Measurements from ENCODE around the gene RMND5A.

The RMND5A gene

DNA sequence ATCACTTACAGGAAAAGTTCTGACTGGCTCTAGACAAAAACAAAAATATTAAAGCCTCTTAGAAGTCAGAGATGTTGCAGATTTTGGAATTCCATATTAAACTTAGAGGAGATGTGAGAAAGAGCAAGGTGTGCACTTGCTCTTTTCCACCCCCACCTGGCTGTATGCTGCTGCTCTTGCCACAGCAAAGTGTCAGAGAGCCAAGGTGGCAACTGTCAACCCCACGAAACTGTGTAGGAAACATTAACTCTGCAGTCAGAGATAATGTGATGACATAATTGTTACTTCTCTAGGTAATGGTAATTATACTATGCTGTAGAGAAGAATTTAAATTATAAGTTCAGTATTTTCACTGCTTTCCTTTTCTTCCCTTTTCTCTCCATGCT is 45.2 kb downstream of the RMND5A start:
- H3K4me3 ChIP-seq (ENCODE audit: low read depth, low read length), result no peak overlapping the region
- TF ChIP-seq, protein P1, sequence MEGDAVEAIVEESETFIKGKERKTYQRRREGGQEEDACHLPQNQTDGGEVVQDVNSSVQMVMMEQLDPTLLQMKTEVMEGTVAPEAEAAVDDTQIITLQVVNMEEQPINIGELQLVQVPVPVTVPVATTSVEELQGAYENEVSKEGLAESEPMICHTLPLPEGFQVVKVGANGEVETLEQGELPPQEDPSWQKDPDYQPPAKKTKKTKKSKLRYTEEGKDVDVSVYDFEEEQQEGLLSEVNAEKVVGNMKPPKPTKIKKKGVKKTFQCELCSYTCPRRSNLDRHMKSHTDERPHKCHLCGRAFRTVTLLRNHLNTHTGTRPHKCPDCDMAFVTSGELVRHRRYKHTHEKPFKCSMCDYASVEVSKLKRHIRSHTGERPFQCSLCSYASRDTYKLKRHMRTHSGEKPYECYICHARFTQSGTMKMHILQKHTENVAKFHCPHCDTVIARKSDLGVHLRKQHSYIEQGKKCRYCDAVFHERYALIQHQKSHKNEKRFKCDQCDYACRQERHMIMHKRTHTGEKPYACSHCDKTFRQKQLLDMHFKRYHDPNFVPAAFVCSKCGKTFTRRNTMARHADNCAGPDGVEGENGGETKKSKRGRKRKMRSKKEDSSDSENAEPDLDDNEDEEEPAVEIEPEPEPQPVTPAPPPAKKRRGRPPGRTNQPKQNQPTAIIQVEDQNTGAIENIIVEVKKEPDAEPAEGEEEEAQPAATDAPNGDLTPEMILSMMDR (IDR thresholded peaks at IDR 0.05; ENCODE audit: control insufficient read depth, extremely low read depth, insufficient read depth), result no peak
- no peak for DNase-seq (ENCODE audit: low read depth)

DNA sequence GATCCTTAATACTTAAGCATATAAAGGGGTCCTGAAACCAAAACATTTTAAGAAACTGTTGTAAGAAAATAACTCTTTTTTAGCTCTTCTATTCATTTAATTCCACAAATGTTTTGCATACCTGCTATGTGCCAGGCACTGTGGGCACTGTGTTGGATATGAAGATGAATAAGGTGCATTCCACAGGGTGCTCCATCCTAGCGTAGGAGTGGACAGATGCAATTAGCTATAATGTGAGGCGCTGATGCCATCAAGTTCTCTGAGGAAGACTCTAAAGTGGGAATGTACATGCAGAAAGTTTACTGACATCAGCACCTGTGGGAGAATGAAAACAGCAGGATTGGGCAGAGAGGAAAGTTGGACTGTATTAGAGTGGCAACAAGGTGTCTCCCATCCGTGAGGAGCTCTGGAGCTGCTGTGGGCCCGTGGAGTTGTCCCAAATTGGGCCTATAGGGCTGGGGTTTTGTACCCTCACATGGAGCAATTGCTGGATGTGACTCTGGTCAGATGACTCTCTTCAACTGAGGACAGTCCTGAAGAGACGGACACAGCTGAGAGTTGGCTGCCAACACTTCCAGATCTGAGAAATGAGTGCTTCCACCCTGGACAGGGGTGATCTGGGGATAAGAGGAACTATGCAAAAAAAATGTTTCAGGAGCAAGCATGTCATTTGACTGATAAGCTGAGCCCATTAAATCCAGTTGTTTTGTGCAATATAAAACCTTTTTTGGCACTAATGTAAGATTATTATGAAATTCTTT is 48.3 kb downstream of the RMND5A start:
- TF ChIP-seq, protein P1 (IDR thresholded peaks at IDR 0.05; ENCODE audit: control insufficient read depth, extremely low read depth, insufficient read depth), result no peak
- no peak overlapping the region for H3K4me3 ChIP-seq (ENCODE audit: low read depth, low read length)
- no peak for DNase-seq (ENCODE audit: low read depth)

DNA sequence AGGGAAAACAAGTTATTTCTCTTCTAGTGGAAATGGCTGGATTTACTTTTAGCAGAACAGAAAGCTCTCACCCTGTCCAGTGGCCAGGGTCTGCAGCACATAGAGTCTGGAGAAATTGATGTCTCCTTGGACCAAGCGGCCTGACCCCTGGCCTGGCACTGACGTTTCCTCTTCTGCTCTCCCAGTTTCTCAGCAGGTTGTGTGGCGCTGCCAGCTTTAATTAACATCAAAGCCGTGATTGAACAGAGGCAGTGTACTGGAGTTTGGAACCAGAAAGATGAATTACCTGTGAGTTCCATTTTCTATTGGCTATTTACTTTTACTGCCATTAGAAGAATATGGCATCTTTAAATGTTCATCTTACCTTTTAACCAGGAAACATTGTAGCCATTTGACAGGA is 49.7 kb downstream of the RMND5A start:
- no peak overlapping the region for H3K4me3 ChIP-seq (ENCODE audit: low read depth, low read length)
- no peak for DNase-seq (ENCODE audit: low read depth)
- TF ChIP-seq, protein P1 (IDR thresholded peaks at IDR 0.05; ENCODE audit: control insufficient read depth, extremely low read depth, insufficient read depth), result no peak

DNA sequence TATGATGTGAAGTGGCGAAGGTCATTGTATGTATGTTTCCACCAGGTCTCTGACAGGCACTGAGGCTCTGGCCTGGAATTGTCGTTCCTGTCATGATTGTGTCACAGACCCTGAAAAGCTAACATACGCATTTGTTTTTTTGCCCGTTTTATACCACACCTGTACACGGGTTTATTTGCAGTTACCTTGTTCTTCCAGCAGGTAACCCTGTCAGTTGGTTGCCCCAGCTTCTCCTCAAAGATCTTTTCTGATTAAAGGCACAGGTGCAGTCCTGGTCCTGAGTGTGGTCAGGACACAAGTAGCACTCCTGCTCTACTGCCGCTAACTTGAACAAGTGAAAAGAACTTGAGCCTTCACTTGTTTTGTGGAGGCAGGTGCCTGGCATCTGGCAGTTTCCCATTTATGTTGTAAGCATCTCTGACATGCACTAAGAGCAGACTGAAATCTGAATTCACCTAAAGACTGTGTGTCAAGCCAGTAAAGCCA is 50.8 kb downstream of the RMND5A start:
- TF ChIP-seq, protein P1 (IDR thresholded peaks at IDR 0.05; ENCODE audit: control insufficient read depth, extremely low read depth, insufficient read depth), result no peak
- no peak for DNase-seq (ENCODE audit: low read depth)
- no peak overlapping the region for H3K4me3 ChIP-seq (ENCODE audit: low read depth, low read length)

DNA sequence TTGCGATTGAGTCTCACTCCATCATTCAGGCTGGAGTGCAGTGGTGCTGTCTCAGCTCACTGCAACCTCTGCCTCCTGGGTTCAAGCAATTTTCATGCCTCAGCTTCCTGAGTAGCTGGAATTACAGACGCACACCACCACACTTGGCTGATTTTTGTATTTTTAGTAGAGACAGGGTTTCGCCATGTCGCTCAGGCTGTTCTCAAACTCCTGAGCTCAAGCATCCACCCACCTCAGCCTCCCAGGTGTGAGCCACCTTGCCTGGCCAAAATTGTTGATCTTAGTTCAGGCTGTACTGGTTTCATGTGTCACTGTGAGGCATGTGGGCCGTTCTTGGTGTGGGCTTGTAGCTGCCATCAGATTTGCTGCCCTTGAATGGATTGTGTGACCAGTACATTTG is 52.5 kb downstream of the RMND5A start:
- H3K4me3 ChIP-seq (ENCODE audit: low read depth, low read length), result no peak overlapping the region
- TF ChIP-seq, protein P1 (IDR thresholded peaks at IDR 0.05; ENCODE audit: control insufficient read depth, extremely low read depth, insufficient read depth), result no peak
- DNase-seq (ENCODE audit: low read depth), result no peak

DNA sequence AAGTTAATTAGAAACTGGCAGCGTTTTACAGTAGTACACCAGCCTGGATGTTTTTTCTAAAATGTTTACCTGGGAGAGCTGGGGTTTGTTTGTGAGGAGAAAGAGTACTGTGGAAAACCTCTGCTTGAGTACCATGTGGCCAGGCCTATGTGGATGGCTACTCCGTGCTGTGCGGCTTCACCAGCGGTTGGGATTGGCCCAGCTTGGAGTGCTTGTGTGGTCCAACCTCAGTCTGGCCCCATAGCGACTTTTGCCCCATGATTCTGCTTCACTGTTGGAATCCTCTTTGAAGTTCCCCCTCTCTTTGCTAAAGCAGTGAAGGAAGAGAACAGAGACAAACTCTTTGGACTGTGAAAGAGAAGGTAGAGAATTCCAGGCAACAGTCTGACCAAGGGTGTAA is 54.8 kb downstream of the RMND5A start:
- TF ChIP-seq, protein P1 (IDR thresholded peaks at IDR 0.05; ENCODE audit: control insufficient read depth, extremely low read depth, insufficient read depth), result no peak
- no peak for DNase-seq (ENCODE audit: low read depth)
- no peak overlapping the region for H3K4me3 ChIP-seq (ENCODE audit: low read depth, low read length)

DNA sequence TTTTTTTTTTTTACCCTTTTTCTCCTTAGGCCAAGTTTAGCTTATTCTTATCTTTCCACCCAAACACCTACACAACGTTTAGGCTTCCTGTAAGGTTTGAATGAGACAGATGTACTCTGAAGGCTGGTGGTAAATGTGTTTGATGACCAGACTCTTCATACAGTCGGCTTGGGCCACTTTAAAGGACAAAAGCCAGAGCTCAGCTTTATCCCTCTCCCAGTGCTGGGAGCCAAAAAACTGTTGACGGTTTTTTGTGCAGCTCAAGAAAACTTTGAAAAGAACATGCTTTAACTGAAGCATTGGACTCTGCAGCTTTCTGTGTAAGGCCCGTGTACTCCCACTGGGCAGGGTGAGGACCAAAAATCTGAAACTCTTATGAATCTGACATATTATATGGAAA is 55.2 kb downstream of the RMND5A start:
- no peak overlapping the region for H3K4me3 ChIP-seq (ENCODE audit: low read depth, low read length)
- DNase-seq (ENCODE audit: low read depth), result no peak
- TF ChIP-seq, protein P1 (IDR thresholded peaks at IDR 0.05; ENCODE audit: control insufficient read depth, extremely low read depth, insufficient read depth), result no peak

Data from LNCaP clone FGC (cell line).